Tibial nerve (tissue), 4 donors: ENCODE results near the gene STARD9.

Experiments used
- EP300 ChIP-seq, 2 donors: sonication (generic); formaldehyde crosslinking; IDR thresholded peaks; one replicate each; pipeline ENCODE4 v1.6.1; 2017; ENCODE audit warnings: antibody characterized with exemption in 2 of 2, mild to moderate bottlenecking in 1 of 2
- POLR2A ChIP-seq, 2 donors: fragments of 450-650 bp; IDR thresholded peaks; one replicate each; pipeline ENCODE4 v1.6.1; 2017; ENCODE audit warnings: antibody characterized with exemption in 2 of 2, mild to moderate bottlenecking in 2 of 2, moderate library complexity in 2 of 2
- TF ChIP-seq, protein P1 (sequence below), 5 experiments: fragments of 200-600 bp in 3 of 5; fragments of 450-650 bp in 2 of 5; sonication (generic) in 3 of 5; IDR thresholded peaks; one replicate each; pipeline ENCODE4 v1.5.1; 2016 to 2019; ENCODE audit warnings: antibody characterized with exemption in 5 of 5, mild to moderate bottlenecking in 3 of 5, moderate library complexity in 2 of 5

DNA sequence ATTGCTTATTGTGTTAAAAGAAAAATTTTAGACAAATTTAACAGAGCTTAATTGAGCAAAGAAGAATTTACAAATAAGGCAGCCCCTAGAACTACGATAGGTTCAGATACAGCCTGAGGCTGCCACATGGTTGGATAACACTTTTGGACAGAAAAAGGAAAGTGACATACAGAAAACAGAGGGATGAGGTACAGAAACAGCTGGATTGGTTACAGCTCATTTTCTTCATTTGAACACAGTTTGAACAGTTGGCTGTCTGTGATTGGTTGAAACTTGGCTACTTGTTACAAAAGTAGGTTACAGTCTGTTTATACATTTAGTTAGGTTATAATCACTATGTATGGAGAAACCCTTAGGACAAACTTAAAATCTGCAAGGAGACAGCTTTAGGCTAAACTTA lies 46.0 kb downstream of the STARD9 start:
- TF ChIP-seq, protein P1, sequence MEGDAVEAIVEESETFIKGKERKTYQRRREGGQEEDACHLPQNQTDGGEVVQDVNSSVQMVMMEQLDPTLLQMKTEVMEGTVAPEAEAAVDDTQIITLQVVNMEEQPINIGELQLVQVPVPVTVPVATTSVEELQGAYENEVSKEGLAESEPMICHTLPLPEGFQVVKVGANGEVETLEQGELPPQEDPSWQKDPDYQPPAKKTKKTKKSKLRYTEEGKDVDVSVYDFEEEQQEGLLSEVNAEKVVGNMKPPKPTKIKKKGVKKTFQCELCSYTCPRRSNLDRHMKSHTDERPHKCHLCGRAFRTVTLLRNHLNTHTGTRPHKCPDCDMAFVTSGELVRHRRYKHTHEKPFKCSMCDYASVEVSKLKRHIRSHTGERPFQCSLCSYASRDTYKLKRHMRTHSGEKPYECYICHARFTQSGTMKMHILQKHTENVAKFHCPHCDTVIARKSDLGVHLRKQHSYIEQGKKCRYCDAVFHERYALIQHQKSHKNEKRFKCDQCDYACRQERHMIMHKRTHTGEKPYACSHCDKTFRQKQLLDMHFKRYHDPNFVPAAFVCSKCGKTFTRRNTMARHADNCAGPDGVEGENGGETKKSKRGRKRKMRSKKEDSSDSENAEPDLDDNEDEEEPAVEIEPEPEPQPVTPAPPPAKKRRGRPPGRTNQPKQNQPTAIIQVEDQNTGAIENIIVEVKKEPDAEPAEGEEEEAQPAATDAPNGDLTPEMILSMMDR (IDR thresholded peaks at IDR 0.05) = no peak
- TF ChIP-seq EP300 (IDR thresholded peaks at IDR 0.05) = no peak
- TF ChIP-seq POLR2A (IDR thresholded peaks at IDR 0.05) = no peak
